Right lobe of liver (tissue), 6 donors: Measurements from ENCODE around the gene KPTN. TPM values are rescaled to one million over a fixed set of nuclear protein-coding genes. Genes with fewer than 3 reads are reported as not detected.

Source experiments
- ATAC-seq, 4 donors: fragments of 200-7000 bp; cut with Tn5 transposase; one replicate each; pipeline ENCODE4 v1.9.1; 2020; ENCODE audit warnings: mild to moderate bottlenecking in 4 of 4, moderate library complexity in 4 of 4
- DNase-seq, 3 donors: peaks; one replicate each; pipeline ENCODE4 v3.0.0-alpha.2; 2020
- H3K27ac ChIP-seq, 3 donors: fragments of 200-600 bp; one replicate each; pipeline ENCODE4 v1.8.0; 2022
- H3K27me3 ChIP-seq, 2 donors: fragments of 200-600 bp; one replicate each; pipeline ENCODE4 v1.8.0; 2022
- H3K36me3 ChIP-seq, 4 donors: fragments of 200-600 bp; sonication (generic) in 1 of 4; one replicate each; pipeline versions ENCODE4 v1.5.1 to v1.8.0; 2017 to 2022; ENCODE audit warnings: control low read depth in 1 of 4
- H3K4me1 ChIP-seq, 4 donors: fragments of 200-600 bp; sonication (generic) in 1 of 4; one replicate each; pipeline versions ENCODE4 v1.5.1 to v1.8.0; 2017 to 2022; ENCODE audit warnings: control low read depth in 1 of 4
- H3K4me3 ChIP-seq, 3 donors: fragments of 200-600 bp; one replicate each; pipeline ENCODE4 v1.8.0; 2022
- H3K9me3 ChIP-seq, 4 donors: fragments of 200-600 bp; sonication (generic) in 1 of 4; one replicate each; pipeline versions ENCODE4 v1.5.1 to v1.8.0; 2017 to 2022; ENCODE audit warnings: control low read depth in 1 of 4
- CTCF ChIP-seq, 4 donors: fragments of 200-600 bp in 3 of 4; fragments of 450-650 bp in 1 of 4; IDR thresholded peaks; one replicate each; pipeline versions ENCODE4 v1.5.1 to v1.8.0; 2016 to 2022; ENCODE audit warnings: antibody characterized with exemption in 4 of 4, mild to moderate bottlenecking in 2 of 4
- POLR2A ChIP-seq: fragments of 450-650 bp; IDR thresholded peaks from one replicate; pipeline ENCODE4 v1.6.1; 2017; ENCODE audit warnings: antibody characterized with exemption, mild to moderate bottlenecking
- WGBS: methylation state at CpG from one replicate; pipeline ENCODE4 v1.1.6; 2018; ENCODE audit warnings: low coverage, low lambda C conversion rate; ENCODE audit not compliant: insufficient coverage; ENCODE audit errors: missing lambda C conversion rate; 5-methylcytosine and 5-hydroxymethylcytosine counted together
- intact Hi-C, 2 donors: fragments of 100-400 bp; cut with DNase I; formaldehyde crosslinking; loops; one replicate each; pipeline versions ENCODE4 v1.11.2 to v1.14.1; 2022
- total RNA-seq, 6 experiments: library from RNA; depleted of rRNA in 2 of 6; stranded (reverse); fragments of >200 nt in 2 of 6; fragmentation: NEBNext Ultra II Directional in 3 of 6; extraction: Animal tissue kit (Norgen Biotek cat#: 25700) in 3 of 6; gene quantifications; one replicate each; pipeline versions ENCODE4 v1.1.0 to v1.2.4, GENCODE V29; 2016 to 2023
- donor health status: DM: no; HTN: yes; CAD: no.
- donor health status: DM: no; HTN: no; CAD: no.
- donor health status: DM: no; HTN: no; CAD: no.
- donor health status: DM: no; HTN: yes; CAD: no.
- donor health status: DM: no; HTN: yes; CAD: no.

The KPTN gene
- total RNA-seq, 6 experiments from 2014 or later: 3.1 to 7.8 (median 6.2) TPM

- Histone ChIP-seq H3K27ac (no peak overlapping the region), H3K36me3 (peaks cover 0 to 9% (median 0%) of the 10 kb centered on the region in 4 donors), H3K4me3 (peak overlapping the region in 1 of 3 donors; percentile 68), H3K27me3 (no peaks in the 10 kb centered on the region), H3K9me3 (no peaks in the 10 kb centered on the region), H3K4me1 (no peaks in the 10 kb centered on the region)
- 95% methylated on average over 7 of the region's 15 CpGs for WGBS
- DNase-seq (peak in 1 of 3 donors; percentile 56), ATAC-seq (no peak)
- TF ChIP-seq POLR2A (no peak), CTCF (IDR thresholded peaks at IDR 0.05) (no peak)
- intact Hi-C loops: no loop called here
Observed at GRCh38 chr19:47483200-47483599, 819 bp downstream of the KPTN start.

- no peaks in the 10 kb centered on the region for H3K27me3 ChIP-seq
- ATAC-seq (no peak), DNase-seq (no peak)
- no peaks in the 10 kb centered on the region for H3K36me3 ChIP-seq
- no peak overlapping the region for H3K4me3 ChIP-seq
- no peaks in the 10 kb centered on the region for H3K4me1 ChIP-seq
- WGBS: 96% methylated on average over 4 of the region's 4 CpGs
- TF ChIP-seq POLR2A: no peak
- no peak for TF ChIP-seq CTCF (IDR thresholded peaks at IDR 0.05)
- no peak overlapping the region for H3K27ac ChIP-seq
- no peaks in the 10 kb centered on the region for H3K9me3 ChIP-seq
- intact Hi-C loops: no loop called here
Observed at GRCh38 chr19:47481460-47482052, 2.5 kb downstream of the KPTN start.

- H3K36me3 ChIP-seq: no peaks in the 10 kb centered on the region
- no peaks in the 10 kb centered on the region for H3K9me3 ChIP-seq
- no peak overlapping the region for H3K4me3 ChIP-seq
- ATAC-seq: no peak
- TF ChIP-seq CTCF (IDR thresholded peaks at IDR 0.05) (no peak), POLR2A (no peak)
- intact Hi-C loops: no loop called here
- 86% methylated on average over 11 of the region's 16 CpGs for WGBS
- no peaks in the 10 kb centered on the region for H3K4me1 ChIP-seq
- H3K27ac ChIP-seq: no peak overlapping the region
- peak in 1 of 3 donors; percentile 46 for DNase-seq
- H3K27me3 ChIP-seq: no peaks in the 10 kb centered on the region
Observed at GRCh38 chr19:47480658-47481057, 3.4 kb downstream of the KPTN start.

- Histone ChIP-seq H3K9me3 (no peaks in the 10 kb centered on the region), H3K36me3 (no peaks in the 10 kb centered on the region), H3K27ac (no peak overlapping the region), H3K4me3 (no peak overlapping the region), H3K27me3 (no peaks in the 10 kb centered on the region), H3K4me1 (no peaks in the 10 kb centered on the region)
- ATAC-seq (no peak), DNase-seq (peak in 1 of 3 donors; percentile 55)
- TF ChIP-seq POLR2A (no peak), CTCF (IDR thresholded peaks at IDR 0.05) (no peak)
- intact Hi-C loops: no loop called here
- 23% methylated on average over 19 of the region's 39 CpGs for WGBS
Observed at GRCh38 chr19:47479701-47480503, 4.1 kb downstream of the KPTN start.
